DMS114 treated with DMSO at 0.1 percent for 48 hours (cell line): Measurements from ENCODE around the gene WDR48.
"Not testable (repeated sequence)": the region's sequence is repeated elsewhere in the genome, so short reads cannot be mapped to it uniquely, and the experiment has no call there.

Experiments
- DNase-seq: peaks from one replicate; lab custom pipeline; 2025; ENCODE audit not compliant: unreplicated experiment; lab: John Stamatoyannopoulos, UW

The WDR48 gene

DNA sequence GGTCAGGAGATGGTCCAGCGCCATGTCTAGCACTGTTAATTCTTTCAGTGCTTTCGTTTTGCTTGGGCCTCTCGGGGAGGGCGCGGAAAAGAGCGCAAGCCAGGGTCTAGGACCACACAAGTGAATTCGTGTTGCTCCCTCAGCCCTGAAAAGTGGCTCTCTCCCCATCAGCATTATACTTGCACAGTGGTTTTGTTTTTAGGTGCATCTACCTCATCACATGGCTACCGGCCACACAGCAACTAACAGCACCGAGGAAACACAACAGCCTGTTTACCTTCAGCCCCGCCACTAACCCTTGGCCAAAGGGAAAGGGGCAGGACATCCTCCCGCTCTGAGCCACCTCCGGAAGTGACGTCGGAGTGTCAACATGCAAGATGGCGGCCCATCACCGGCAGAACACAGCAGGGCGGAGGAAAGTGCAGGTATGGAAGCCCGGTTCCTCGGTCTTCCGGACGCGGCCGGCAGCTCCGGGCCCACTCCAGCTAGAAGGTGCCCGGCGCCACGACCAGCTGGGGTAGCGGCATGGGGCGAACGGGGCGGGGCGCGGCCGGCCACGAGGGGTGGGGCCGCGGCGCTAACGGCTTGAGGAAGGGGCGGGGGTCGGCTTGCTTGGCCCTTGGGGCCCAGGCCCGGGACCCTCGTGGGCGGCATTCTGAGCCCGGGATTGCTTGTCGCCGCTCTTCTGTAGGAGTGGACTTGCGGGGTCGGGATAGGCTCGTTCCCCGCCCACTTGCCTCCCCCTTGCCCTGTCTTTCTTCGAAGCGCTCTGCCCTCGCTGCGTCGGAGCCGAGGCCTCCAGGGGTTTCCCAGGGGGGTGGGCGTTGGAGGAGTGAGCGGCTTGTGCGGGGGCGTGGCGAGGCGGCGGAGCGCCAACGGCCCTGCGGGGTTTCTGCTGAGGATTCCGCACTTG lies at the start of gene WDR48, which contains the start of gene SCN11A:
Gene WDR48, plus strand, starts transcription at position 368 of the 913 bp plus-strand sequence. Its CDS starts 10 bp downstream, at position 378.
Gene SCN11A, minus strand, starts transcription at position 296 of the 913 bp plus-strand sequence. CDS start 101,582 bp downstream, outside the sequence.
- DNase-seq: peak; percentile 76

DNA sequence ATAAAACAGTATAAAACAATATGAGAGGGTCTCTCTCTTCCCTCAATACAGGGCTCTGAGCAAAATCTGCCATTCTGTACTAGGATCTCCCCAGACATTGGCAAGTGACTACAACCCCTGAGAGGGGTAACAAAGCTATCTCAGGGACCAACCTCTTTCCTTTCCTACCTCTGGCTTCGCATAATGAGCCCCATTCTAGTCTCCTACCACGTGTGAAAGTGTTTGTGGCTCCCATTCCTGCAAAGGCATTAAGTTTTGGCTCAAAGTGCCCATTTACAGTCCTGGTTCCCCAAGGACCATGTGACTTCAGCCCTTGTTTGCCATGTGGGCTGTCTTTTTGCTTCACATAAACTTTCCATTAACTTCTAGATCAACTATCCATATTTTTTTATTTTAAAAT lies 46.5 kb upstream of the WDR48 start:
- DNase-seq: no peak

DNA sequence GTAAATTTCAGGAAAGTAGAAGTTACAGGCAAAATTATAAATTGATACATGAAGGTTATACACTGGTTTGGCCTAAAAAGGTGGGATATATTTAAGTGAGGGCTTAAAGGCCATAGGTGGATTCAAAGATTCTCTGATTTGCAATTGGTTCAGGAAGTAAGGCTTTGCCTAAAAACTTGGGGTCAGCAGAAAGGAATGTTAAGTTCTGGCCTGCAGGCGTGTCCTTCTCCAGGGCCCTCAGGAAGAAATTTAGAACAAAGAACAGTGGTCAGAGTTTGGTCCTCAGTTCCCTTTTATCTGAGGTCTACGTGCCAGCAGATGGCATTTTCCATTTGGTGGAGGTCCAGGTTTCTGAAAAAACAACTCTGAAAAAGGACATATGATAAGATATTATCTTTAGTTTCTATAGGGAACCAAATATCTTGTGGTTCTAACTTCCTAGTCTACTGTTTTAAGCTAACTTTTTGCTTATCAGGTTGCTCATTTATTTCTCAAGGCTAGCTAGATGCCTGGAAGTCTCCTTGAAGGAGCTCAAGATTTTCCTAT lies 40.6 kb upstream of the WDR48 start:
- no peak for DNase-seq

DNA sequence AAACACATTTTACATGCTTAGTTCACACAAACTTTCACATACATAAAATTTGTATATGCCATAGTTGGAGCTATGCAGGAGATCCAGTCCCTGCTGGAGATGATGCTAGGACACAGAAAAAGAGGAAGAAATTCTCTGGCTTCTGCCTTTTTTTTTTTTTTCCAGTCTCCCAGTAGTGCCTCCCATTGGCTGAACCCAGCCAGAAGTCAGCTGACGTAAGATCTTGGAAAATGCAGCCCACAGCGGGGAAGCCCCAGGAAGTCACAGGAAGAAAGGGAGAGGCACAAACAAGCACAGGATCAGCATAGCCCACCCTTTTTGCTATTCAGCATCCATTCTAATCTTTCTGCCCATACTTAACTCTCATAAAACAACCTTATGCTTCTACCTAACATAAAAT lies 38.5 kb upstream of the WDR48 start:
- DNase-seq: no peak

DNA sequence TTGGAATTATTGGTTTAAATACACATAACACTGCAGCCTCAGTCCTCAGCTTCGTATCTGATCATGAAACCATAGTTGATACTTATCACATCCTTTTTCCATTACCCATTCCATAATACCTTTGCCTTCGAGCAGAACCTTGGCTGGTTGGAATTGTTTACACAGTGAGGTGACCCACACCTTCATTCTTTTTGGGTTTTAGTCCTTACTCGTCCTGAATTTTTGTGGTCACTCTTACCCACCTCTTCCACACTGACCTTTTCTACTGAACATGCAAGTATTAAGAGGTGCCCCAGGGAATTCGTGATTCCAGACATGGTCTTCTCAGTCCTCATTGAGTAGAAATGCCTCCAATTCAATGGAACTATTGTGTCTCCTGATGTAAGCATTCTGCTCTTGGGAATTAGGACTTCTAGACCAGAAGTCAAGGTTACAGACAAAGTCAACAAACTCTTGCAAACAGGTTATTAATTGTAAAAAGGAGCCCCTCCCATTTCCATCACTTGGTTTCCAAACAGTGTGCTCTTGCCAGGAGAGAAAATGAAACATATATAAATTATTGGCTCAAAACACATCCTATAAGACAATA lies 37.8 kb upstream of the WDR48 start:
- DNase-seq: no peak

DNA sequence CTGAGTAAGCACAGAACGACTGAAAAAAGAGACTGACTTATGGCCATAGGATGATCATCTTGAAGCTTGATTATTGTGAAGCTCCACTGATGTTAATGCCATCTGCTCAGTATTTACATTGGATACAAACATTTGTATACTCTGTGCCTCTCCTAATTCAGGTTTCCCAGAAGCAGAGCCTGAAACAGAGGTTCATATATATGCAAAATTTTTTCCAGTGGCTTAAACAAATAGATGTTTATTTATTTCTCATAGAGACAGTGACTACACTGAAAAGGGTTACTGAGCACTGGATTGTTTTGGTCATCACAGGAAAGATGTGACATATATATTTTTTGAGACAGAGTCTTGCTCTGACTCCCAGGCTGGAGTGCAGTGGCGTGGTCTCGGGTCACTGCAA lies 36.4 kb upstream of the WDR48 start:
- no peak for DNase-seq

DNA sequence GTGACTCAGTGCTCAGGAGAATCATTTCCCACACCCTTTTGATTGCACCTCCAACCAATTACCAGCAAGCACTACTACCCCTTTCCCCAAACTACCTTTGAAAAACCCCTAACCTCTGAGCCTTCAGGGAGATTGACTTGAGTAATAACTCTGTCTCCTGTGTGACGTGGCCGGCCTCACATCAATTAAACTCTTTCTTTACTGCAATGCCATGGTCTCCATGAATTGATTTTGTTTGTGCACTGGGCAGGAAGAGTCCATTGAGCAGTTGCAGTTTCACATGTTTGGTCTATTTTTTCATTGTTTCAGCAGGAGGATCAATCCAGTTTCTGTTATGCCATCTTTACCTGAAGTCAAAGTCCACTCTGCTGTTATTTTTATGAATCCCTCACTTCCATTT lies 32.5 kb upstream of the WDR48 start:
- no peak for DNase-seq

DNA sequence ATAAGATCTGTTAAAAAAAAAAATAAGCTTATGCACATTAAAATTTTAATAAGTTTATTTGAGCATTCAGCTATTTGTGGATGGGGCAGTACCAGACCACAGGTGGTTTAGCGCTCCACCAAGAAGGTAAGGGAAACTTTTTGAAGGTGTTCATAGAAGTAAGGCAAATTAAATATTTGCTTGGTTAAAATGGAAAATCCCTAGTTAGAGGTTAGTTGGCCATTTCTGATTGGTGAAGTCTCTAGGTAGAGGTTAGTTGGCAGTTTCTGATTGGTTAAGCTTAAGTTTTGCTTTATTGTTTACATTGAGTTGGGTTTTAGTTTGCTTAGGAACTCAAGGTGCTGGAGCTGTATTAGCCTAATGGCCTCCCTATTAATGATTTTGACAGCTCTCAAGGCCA lies 30.8 kb upstream of the WDR48 start:
- DNase-seq: no peak

DNA sequence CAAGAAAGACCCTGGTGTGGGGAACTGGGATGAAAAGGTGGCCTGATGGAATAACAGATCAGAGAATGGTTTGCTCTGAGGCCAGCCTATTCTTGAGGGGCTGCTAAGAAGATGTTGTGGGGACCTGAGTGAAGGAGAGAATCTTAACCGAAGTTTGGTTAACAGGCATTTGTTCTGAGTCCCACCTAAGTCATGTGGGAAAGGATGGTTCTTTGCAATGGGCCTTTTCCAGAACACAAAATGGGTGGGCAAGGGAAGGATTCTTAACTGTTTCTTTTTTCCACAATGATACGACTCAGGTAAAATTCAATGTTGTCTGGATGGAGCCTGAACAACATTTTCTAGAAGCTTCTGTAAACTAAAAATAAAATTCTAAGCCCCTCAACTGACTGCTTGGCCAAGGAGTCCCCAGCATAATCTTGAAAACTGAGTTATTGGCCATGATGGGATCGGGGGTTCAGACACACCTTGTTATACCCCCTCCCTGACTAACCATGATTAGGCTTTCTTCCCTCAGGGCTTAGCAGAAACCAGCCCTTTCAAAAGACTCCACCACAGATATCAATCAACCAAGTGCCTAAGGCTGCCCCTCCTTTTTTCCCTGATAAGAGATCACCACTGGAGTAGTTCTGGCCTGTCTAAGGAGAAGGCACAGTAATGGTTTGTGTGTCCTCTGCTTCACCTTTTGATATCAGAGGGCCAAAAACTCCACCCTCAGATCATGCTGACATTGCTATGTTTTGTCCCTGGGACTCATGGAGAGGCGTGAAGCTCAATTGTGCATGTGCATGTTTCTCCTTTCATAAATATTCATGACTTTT lies 30.1 kb upstream of the WDR48 start:
- no peak for DNase-seq

DNA sequence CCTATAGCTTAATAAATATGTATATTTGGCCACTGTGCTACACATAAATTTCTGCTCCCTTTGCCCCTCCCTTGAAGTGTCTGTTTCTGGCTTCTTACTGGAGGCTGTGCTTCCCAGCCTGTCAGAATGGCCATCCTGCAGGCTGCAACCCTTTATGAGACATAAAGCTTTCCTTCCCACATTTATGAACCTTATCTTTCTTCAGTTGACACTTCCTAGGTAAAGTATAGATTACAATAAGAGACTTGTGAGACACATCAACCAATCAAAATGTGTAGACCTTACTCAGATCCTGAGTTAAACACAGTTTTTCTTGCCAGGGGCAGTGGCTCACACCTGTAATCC lies 29.6 kb upstream of the WDR48 start:
- no peak for DNase-seq

DNA sequence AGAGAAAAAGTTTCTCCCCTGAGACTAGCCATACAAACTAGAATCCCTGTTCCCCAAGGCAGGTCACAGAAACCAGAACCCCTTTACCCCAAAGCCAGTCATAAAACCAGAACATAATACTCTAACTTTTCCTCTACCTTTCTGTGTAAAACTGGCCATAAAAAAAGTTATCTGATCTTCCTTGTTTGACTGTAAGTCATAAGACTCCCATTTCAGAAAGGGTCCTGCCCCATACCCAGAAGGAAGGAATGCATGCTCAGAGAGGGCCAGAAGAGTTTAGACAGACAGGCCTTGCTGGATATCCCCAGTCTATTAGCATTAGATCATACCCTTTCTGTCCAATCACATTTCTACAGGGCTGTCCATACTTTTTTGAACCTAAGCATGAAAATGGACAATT lies 27.3 kb upstream of the WDR48 start:
- no peak for DNase-seq

DNA sequence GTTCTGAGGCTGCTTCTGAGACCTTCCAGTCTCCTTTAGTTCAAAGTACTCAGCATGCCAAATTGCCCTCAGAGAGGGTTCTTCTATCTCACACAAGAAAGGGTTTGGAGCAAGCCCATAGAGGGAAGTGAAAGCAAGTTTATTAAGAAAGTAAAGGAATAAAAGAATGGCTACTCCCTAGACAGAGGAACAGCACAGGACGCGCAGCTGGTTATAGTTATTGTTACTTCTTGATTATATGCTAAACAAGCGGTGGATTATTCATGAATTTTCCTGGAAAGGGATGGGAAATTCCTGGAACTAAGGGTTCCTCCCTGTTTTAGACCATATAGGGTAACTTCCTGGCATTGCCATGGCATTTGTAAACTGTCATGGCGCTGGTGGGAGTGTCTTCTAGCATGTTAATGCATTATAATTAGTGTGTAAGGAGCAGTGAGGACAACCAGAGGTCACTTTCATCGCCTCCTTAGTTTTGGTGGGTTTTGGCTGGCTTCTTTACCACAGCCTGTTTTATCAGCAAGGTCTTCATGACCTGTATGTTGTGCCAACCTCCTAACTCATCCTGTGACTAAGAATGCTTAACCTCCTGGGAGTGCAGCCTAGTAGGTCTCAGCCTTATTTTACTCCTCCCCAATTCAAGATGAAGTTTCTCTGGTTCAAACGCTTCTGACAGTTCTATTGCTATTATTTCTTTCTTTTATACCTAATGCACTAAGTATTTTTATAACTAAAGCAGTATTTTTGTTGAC lies 26.4 kb upstream of the WDR48 start:
- DNase-seq: no peak

DNA sequence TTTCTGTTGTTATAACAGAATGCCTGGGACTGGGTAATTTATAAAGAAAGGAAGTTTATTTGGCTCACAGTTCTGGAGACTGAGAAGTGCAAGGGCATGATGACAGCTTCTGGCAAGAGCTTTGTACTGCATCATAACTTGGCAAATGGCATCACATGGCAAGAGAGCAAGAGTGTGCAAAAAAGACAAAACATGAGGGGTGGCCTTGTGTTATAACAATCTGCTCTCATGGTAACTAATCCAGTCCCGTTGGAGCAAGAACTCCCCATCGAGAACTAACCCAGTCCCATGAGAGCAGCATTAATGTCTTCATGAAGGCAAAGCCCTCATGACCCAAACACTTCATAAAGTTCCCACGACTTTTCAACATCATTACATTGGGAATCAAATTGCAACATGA lies 23.3 kb upstream of the WDR48 start:
- DNase-seq: no peak

DNA sequence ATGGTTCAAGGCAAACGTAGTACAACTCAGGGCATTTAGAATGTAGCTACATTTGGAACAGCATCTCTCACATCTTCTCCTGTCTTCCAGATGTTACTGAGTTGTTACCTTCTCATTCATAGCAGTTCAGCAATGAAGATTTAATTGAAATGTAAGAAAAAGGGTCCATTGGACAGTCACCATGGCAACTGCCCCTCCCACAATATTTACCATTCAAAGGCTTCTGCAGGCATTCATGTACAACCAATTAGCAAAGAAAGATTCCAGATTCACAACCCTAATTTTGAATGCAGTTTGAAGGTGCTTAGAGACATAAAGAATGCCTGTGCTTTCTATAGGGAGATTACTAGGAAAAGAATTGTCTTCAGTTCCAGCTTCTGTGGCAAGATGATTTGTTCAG lies 22.3 kb upstream of the WDR48 start:
- DNase-seq: no peak

DNA sequence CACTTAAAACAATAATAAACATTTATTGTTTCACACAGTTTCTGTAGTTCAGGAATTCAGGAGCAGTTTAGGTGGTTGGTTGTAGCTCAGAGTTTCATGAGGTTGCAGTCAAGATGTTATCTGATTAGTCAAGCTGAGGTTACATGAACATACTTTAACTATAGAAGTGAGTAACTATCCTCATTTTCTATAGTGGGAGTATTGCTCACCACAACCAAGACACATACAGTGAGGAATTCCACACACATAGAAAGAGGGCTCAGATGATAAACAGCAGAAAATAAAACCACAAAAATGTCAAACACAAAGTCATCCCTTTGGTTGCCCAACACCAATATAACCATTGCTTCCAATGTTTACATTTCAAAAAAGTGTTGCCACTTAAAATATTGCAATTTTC lies 13.7 kb upstream of the WDR48 start:
- DNase-seq: no peak

DNA sequence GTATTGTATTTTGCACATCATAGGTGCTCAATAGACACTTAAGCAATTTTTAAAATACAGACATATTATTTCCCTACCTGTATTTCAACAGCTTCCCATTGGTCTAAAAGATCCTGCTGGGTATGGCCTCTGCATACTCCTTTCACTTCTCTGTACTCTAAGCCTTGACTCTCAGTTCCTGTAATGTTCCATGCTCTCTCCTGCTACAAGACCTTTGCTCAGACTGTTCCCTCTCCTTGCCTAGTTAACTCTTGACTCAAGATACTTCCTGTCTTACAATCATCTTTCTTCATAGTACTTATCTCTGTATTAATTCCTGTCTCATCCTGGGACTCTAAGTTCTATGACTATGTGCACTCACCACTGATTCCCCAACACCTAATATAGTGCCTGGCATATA lies 1.8 kb upstream of the WDR48 start:
- no peak for DNase-seq

DNA sequence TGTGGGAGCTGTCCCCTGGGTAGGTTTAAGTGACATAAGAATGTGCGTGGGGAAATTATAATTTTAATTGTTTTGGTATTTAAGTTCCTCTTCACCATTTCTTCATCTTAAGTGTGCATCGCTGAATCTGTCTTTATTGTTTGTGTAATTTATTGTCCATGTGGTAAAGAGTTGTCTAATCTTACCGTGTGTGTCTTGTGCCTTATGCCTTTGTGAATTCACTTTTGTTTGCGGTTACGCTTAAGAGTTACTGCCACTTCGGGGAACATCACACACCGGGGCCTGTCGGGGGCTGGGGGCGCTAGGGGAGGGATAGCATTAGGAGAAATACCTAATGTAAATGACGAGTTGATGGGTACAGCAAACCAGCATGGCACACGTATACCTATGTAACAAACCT lies 767 bp downstream of the WDR48 start:
- no peak for DNase-seq

DNA sequence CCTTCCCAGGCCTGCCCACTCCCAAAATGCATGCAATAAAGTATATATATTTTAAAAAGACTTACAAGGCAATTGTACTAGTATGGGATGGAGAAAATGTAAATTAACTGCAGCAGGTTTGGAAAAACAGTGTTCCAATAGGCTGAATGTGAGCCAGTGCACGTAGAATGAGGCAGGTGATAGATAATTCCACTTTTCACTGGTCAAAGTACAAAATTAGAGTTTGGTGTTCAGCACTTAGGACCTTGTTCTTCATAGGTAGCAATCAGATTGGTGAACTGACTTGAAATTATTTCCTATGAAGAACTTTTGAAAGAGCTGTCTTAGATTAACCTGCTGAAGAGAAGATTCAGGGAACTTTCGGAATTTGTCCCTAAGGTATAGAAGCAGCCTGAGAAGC lies 1.9 kb downstream of the WDR48 start:
- DNase-seq: no peak

DNA sequence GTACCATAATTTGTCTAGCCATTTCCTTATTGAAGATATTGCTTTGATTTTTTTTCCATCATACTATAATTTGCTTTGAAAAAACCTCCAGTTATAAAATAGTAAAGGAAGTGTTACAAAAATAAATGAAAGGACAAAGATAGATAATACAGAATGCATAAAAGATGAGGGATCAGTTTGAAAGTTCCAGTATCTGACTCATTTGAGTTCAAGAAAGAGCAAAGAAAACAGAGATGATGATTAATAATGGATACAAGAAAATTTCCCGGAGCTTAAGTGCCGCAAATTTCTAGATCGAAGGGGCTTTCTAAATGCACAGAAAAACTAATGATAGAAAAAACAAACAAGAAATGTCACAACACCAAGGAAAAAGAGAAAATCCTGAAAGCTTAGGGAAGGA lies 4.3 kb downstream of the WDR48 start:
- DNase-seq: no peak

DNA sequence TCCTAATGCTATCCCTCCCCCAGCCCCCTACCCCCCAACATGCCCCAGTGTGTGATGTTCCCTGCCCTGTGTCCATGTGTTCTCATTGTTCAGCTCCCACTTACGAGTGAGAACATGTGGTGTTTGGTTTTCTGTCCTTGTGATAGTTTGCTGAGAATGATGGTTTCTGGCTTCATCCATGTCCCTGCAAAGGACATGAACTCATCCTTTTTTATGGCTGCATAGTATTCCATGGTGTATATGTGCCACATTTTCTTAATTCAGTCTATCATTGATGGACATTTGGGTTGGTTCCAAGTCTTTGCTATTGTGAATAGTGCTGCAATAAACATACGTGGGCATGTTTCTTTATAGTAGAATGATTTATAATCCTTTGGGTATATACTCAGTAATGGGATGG lies 9.4 kb downstream of the WDR48 start:
- DNase-seq: not testable (repeated sequence)

DNA sequence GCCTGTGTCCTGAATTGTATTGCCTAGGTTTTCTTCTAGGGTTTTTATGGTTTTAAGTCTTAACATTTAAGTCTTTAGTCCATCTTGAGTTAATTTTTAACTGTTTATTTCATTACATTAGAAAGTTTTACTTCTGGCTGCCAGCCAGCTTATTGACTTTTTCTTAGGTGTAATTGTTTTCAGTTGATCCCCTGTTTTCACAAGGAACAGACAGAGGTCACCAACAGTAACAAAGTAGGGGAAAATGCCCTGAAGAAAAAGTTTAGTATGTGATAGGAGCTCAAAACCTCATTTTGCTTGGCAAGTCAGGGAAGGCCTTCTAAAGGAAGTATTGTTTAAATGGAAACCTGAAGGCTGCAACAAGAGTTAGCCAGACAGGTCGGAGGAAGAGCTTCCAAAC lies 10.4 kb downstream of the WDR48 start:
- DNase-seq: no peak
